HepG2 (cell line): ENCODE data around the gene WDR31. TPM values are rescaled to one million over a fixed set of nuclear protein-coding genes. Genes with fewer than 3 reads are reported as not detected.

Experiments used
- ARID5B ChIP-seq: IDR thresholded peaks from 2 replicates; pipeline ENCODE4 v1.4.0; 2020; ENCODE audit warnings: mild to moderate bottlenecking, missing genetic modification reagents
- ATF4 ChIP-seq, 2 experiments: fragments of 450-650 bp in 1 of 2; sonication (generic) in 1 of 2; formaldehyde crosslinking; IDR thresholded peaks; 2 replicates each; pipeline versions ENCODE4 v1.5.0 to v1.8.0; 2020 to 2022; ENCODE audit warnings: mild to moderate bottlenecking in 1 of 2, missing genetic modification reagents in 1 of 2
- GMEB2 ChIP-seq: IDR thresholded peaks from 2 replicates; pipeline ENCODE4 v1.6.1; 2016; ENCODE audit warnings: missing biosample characterization, missing genetic modification reagents, low read depth
- NCOR1 ChIP-seq: fragments of 200-600 bp; sonication (generic); IDR thresholded peaks from 2 replicates; pipeline ENCODE4 v1.7.0; 2017; ENCODE audit warnings: antibody characterized with exemption, low read length, borderline replicate concordance
- REST ChIP-seq, 2 experiments: IDR thresholded peaks; 2 replicates each; pipeline ENCODE4 v1.6.1; 2011 to 2012; ENCODE audit warnings: low read length in 2 of 2, borderline replicate concordance in 1 of 2, low read depth in 1 of 2, mild to moderate bottlenecking in 1 of 2, moderate library complexity in 1 of 2
- ZBTB7A ChIP-seq: sonication (generic); formaldehyde crosslinking; IDR thresholded peaks from 2 replicates; pipeline ENCODE4 v1.8.0; 2022; ENCODE audit warnings: mild to moderate bottlenecking, missing genetic modification reagents
- ZNF329 ChIP-seq: sonication (generic); formaldehyde crosslinking; IDR thresholded peaks from 2 replicates; pipeline ENCODE4 v1.9.0; 2021; ENCODE audit warnings: low read depth, mild to moderate bottlenecking, missing genetic modification reagents
- ZNF367 ChIP-seq: sonication (generic); formaldehyde crosslinking; IDR thresholded peaks from 2 replicates; pipeline ENCODE4 v1.4.0; 2020; ENCODE audit warnings: missing genetic modification reagents, borderline replicate concordance
- ZNF382 ChIP-seq: sonication (generic); formaldehyde crosslinking; IDR thresholded peaks from 2 replicates; pipeline ENCODE4 v1.5.0; 2020; ENCODE audit warnings: missing genetic modification reagents, mild to moderate bottlenecking, borderline replicate concordance
- ZNF44 ChIP-seq: sonication (generic); formaldehyde crosslinking; IDR thresholded peaks from 2 replicates; pipeline ENCODE4 v1.5.1; 2020; ENCODE audit warnings: mild to moderate bottlenecking, missing genetic modification reagents
- ZNF503 ChIP-seq: sonication (generic); formaldehyde crosslinking; IDR thresholded peaks from 2 replicates; pipeline ENCODE4 v1.4.0; 2020; ENCODE audit warnings: missing genetic modification reagents
- polyA plus RNA-seq, 8 experiments: library from polyadenylated mRNA; depleted of rRNA in 3 of 8; stranded (reverse) in 7 of 8; unstranded in 1 of 8; fragments of >200 nt; fragmentation: Illumina TruSeq in 4 of 8; extraction: Trizol in 4 of 8; gene quantifications; 2 replicates each; pipeline versions ENCODE4 v1.2.1 to v1.2.3, GENCODE V29; 2011 to 2016; ENCODE audit warnings: low read depth in 4 of 8, missing spikeins in 1 of 8, mixed read lengths in 1 of 8; ENCODE audit not compliant: insufficient read depth in 1 of 8
- total RNA-seq, 5 experiments: library from RNA; depleted of rRNA; stranded (reverse); fragments of >200 nt; fragmentation: Illumina TruSeq; extraction: Trizol; gene quantifications; 2 replicates each; pipeline ENCODE4 v1.2.3, GENCODE V29; 2016; ENCODE audit warnings: low read depth in 1 of 5

The WDR31 gene
- total and polyA plus RNA-seq, 2 of the 13 experiments (the other 11 are each of a cell fraction or from before 2014, with no cell fraction given) = 0.33 to 1.7 TPM

- TF ChIP-seq REST (IDR thresholded peaks at IDR 0.05; ENCODE audit: borderline replicate concordance in 1 of 2, low read depth in 1 of 2, low read length in 2 of 2) (no peak; a peak in 1 of 4 replicates), ATF4 (CRISPR knock-in tag; IDR thresholded peaks at IDR 0.05) (no peak; a peak in 1 of 4 replicates), ZNF382 (no peak), ZBTB7A (CRISPR knock-in tag) (peak; percentile 67; the same call in 1 of the 2 replicates), ZNF503 (CRISPR knock-in tag) (no peak; the same call in 1 of the 2 replicates), ZNF44 (CRISPR knock-in tag) (no peak), NCOR1 (no peak; the same call in 1 of the 2 replicates), GMEB2 (peak; percentile 38; the same call in 1 of the 2 replicates), ARID5B (peak; percentile 43; the same call in 1 of the 2 replicates), ZNF367 (no peak), ZNF329 (CRISPR knock-in tag) (0 out of 2 replicates have a peak, but pooled peaks have one; percentile 55)
Measured at GRCh38 chr9:113275157-113276131, 64.6 kb downstream of the WDR31 start, which contains the start of the genes CDC26 and PRPF4 (continued).
